Ramos (cell line): ENCODE measurements around the gene KLF1.
"Not testable (repeated sequence)": the region's sequence is repeated elsewhere in the genome, so short reads cannot be mapped to it uniquely, and the experiment has no call there.

Experiments used
- in situ Hi-C: fragments of 300-500 bp; cut with MboI; formaldehyde crosslinking; loops from one replicate; pipeline ENCODE4 v1.14.3; 2022; ENCODE audit warnings: low sequenced_read_pairs; ENCODE audit not compliant: unreplicated experiment

Gene KLF1

GRCh38 chr19:12886969-12887747, at the start of gene KLF1:
TSS of gene KLF1 (minus strand) at chr19:12887201. CDS start at chr19:12887140, 61 bp downstream.
- in situ Hi-C loops: no loop called here

- in situ Hi-C loops: no loop called here
Observed at GRCh38 chr19:12936582-12936981, 49.6 kb upstream of the KLF1 start.

DNA sequence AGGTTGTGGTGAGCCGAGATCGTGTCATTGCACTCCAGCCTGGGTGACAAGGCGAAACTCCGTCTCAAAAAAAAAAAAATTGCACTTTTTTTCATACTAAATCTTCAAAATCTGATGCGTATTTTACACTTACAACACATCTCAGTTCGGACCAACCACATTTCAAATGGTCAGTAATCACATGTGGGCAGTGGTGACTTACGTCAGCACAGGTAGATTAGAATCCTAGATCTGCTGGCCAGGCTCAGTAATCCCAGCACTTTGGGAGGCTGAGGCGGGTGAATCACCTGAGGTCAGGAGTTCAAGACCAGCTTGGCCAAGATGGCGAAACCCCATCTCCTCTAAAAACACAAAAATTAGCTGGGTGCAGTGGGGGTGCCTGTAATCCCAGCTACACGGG, 48.1 kb upstream of the KLF1 start:
- in situ Hi-C loops: no loop called here

GRCh38 chr19:12933287-12934072, 46.5 kb upstream of the KLF1 start, which contains the start of gene FARSA:
TSS of gene FARSA (minus strand) at chr19:12933711. CDS start at chr19:12933696, 15 bp downstream.
- in situ Hi-C loops: no loop called here

GRCh38 chr19:12932392-12933286, 45.6 kb upstream of the KLF1 start:
- in situ Hi-C loops: no loop called here

DNA sequence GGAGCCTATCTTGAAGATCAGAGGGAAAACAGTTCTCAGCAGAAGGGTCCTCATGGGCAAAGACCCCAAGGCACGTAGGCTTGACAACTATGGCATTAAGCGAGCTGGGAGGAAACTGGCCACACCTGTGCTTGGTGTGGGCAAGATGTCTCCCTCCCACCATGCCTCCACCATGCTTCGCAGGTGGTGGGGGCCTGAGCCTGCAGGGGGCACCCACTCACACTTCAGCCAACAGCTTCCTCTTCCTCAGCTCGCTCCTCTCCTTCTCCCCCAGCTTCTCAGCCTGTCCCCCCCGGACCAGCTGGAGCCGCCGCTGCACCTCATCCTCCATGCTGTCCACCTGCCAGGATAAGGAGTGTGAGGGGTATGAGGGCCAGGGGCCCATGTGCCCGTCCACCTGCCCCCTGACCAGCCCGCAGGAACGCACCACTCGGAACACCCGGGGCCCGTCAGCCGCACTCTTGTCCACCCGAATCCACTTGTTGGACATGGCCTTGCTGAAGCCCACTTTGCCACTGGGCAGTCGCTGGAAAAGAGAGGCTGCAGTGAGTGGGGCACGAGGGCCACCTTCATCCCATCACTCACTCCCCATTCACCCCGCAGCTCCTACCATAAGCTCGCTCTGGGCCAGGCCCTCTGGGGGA, 43.1 kb upstream of the KLF1 start:
- in situ Hi-C loops: no loop called here

GRCh38 chr19:12924621-12925310, 37.8 kb upstream of the KLF1 start:
- in situ Hi-C loops: no loop called here

DNA sequence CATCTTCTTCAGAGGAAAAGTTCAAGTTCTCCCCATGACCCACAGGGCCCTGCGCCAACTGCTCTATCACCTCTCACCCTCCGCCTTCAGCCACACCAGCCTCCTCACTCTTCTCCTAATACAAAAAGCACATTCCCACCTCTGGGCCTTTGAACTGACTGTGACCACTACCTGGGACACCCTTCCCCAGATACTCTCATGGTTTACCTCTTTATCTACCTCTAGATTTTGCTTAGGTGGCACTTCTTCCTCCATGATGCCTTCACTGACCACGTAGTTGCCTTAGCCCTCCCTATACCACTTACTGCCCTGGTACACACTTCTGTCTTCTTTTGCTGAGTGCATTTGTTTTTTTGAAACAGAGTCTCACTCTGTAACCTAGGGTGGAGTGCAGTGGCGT, 36.0 kb upstream of the KLF1 start:
- in situ Hi-C loops: no loop called here

- in situ Hi-C loops: no loop called here
Observed at GRCh38 chr19:12921047-12921446, 34.0 kb upstream of the KLF1 start.

GRCh38 chr19:12918253-12918652, 31.3 kb upstream of the KLF1 start:
- in situ Hi-C loops: no loop called here

DNA sequence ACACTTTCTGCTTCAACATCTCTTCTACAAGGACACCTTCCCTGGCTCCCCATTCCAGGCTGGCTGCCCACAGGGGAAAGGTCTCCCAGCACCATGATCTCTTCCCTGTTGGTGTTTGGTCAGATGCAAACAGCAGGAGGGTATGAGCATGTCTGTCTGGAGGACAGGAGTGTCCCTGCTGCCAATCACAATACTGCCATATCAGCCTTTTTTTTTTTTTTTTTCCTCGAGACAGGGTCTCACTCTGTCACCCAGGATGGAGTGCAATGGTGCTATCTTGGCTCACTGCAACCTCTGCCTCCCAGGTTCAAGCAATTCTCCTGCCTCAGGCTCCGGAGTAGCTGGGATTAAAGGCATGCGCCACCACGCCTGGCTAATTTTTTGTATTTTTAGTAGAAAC, 28.9 kb upstream of the KLF1 start:
- in situ Hi-C loops: not testable (repeated sequence)

- in situ Hi-C loops: no loop called here
Observed at GRCh38 chr19:12913851-12914690, 27.1 kb upstream of the KLF1 start.

GRCh38 chr19:12913011-12913561, 26.1 kb upstream of the KLF1 start:
- in situ Hi-C loops: no loop called here

DNA sequence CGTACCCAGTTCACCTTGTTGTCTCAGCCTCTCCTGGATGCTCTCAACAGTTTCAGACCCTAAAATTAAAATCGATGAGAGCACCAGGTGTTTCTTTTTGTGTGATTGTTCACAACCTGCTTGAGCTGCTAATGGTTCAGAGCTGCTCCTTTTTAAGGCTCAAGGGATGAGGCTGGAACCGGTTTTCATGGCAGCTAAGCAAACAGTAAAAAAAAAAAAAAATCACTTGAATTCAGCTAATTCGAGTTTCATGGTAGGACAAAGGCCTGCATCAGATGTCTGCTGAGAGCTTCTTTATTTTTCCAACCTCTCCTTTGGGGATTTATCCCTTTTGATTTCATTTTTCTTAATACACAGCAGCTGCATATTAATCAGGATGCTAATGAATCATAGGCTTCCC, 25.6 kb upstream of the KLF1 start:
- in situ Hi-C loops: no loop called here

DNA sequence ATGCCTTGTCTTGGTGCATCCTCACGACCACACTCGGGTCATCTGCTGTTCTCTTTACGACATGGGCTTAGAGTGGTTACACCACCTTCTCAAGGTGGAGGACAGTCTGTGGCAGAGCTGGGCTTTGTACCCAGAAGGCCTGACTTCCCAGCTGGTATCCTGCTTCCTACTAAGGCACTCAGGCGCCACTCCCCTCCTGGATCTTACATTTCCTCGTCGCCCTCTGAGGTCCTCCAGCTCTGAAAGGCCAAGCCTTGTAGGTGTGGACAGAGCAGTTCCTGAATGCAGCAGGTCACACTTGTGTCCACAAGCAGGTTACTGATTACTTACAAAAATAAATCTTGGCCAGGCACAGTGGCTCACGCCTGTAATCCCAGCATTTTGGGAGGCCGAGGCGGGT, 20.2 kb upstream of the KLF1 start:
- in situ Hi-C loops: no loop called here

DNA sequence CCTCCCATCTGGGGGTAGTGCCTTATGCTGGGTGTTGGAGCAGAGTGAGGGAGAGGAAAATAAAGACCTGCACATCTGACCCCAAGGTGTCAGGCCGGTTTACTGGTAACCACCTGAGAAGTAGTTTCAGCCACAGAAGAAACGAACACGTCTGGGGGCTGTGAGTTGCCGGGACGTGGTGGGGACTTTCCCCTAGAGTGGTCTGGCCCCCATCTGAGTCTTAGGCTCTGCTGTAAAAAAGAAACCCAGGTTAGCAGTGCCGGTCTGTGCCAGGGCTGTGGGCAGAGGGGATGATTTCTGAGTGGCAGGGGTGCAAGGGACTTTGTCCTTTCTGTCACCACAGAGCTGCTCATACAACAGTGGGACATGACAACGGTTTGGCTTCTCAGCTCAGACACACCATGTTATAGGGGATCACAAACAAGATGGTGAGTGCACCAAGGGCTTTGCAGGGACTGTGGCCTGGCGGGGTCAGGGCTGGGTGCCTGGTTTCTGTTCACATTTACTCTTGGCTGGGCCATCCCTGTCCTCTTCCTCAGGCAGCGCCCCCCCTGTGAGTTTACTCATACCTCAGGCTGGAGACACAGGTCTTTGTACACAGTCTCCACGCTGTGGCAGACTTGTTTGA, 13.0 kb upstream of the KLF1 start:
- in situ Hi-C loops: no loop called here

GRCh38 chr19:12896460-12896859, 9.5 kb upstream of the KLF1 start:
- in situ Hi-C loops: no loop called here

DNA sequence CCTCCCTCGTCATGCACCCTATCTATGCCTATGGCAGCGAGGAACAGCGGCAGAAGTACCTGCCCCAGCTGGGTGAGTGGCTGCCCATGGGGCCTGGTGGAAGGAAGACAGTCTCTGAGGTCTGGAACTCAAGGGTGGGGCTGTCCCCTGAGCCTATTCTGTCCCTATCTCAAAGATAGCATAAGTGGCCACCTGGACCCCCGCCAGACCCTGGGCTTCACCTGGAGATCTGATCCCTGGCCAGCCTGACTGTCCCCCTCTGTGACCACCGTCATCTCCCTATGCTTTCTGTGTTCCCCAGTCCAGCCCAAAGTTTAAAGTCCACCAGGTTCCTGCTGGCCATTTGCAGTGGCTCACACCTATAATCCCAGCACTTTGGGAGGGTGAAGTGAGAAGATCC, 6.6 kb upstream of the KLF1 start:
- in situ Hi-C loops: no loop called here
